Activated T-helper 1 cell treated with anti-CD3 and anti-CD28 coated beads, Interleukin-12 subunit alpha, Interleukin-12 subunit beta, Interleukin-2, Interleukin-4 antibody, amounts not matched to agents 30 ng/mL and 10 ng/mL and 1 ng/mL, durations not matched to agents 14 hours and 24 hours and 36 hours (primary cell): ENCODE data around the gene PDIA2. TPM values are rescaled to one million over a fixed set of nuclear protein-coding genes. Genes with fewer than 3 reads are reported as not detected.

Experiments
- DNase-seq: peaks from one replicate; pipeline ENCODE4 v3.0.0; 2021; ENCODE audit warnings: low spot score
- H3K27ac Mint-ChIP-seq: one replicate; pipeline ENCODE4 v1.8.0; 2021; ENCODE audit warnings: mild to moderate bottlenecking, mixed read lengths
- H3K27me3 Mint-ChIP-seq: one replicate; pipeline ENCODE4 v1.8.0; 2022; ENCODE audit warnings: mild to moderate bottlenecking, moderate library complexity, mixed read lengths; ENCODE audit not compliant: insufficient read depth
- H3K36me3 Mint-ChIP-seq: one replicate; pipeline ENCODE4 v1.8.0; 2021; ENCODE audit warnings: low read depth, mixed read lengths
- H3K4me1 Mint-ChIP-seq: one replicate; pipeline ENCODE4 v1.8.0; 2021; ENCODE audit warnings: low read depth, mixed read lengths
- H3K4me3 Mint-ChIP-seq: one replicate; pipeline ENCODE4 v1.8.0; 2021; ENCODE audit warnings: mild to moderate bottlenecking, moderate library complexity, mixed read lengths
- H3K9me3 Mint-ChIP-seq: one replicate; pipeline ENCODE4 v1.8.0; 2021; ENCODE audit warnings: mixed read lengths
- intact Hi-C: fragments of 100-400 bp; cut with micrococcal nuclease; formaldehyde crosslinking; loops from one replicate; pipeline ENCODE4 v1.15.1; 2024
- total RNA-seq: library from RNA; stranded (reverse); gene quantifications from 2 replicates; pipeline ENCODE4 v1.2.3, GENCODE V29; 2022

PDIA2 gene
- total RNA-seq, 1 donor from 2014 or later, result not detected

- Mint-ChIP-seq H3K4me3 (no peak overlapping the region), H3K27ac (no peak overlapping the region), H3K9me3 (no peaks in the 10 kb centered on the region), H3K27me3 (no peaks in the 10 kb centered on the region), H3K36me3 (peaks cover 3% of the 10 kb centered on the region), H3K4me1 (no peaks in the 10 kb centered on the region)
- intact Hi-C loops, result no loop called here
- DNase-seq, result no peak
Observed at GRCh38 chr16:303760-304505, 21.0 kb downstream of the PDIA2 start.

DNA sequence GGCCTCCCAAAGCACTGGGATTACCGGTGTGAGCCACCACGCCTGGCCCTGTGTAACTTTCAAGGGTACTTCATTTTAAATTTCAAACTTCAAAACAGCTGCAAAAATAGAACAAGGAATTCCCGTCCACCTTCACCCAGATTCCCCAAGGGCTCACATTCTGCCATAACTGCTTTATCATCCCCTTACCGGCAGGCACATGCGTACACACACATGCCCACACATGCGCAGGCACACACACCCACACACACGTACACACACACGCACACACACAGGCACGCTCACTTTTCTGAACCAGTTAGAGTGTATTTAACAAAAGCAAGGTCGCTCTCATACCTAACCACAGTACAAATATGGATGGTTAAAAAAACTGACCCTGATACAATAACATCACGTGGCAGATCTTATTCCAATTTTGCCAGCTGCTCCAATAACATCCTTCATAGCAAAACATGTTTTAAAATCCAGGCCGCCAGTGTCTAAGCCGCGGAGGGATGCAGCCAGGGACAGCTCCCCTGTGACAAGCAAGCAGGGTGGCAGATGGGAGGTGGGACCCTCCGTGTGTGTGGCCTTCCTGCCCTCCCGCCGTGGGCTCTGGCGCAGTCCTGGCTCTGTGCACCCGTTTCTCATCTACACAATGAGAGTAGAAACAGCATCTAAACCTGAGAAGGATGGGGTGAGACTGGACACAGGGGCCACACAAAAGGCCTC is 23.1 kb downstream of the PDIA2 start:
- DNase-seq, result no peak
- Mint-ChIP-seq H3K4me3 (no peak overlapping the region), H3K27me3 (no peaks in the 10 kb centered on the region), H3K4me1 (peaks cover 6% of the 10 kb centered on the region), H3K9me3 (no peaks in the 10 kb centered on the region), H3K36me3 (peaks cover 6% of the 10 kb centered on the region), H3K27ac (no peak overlapping the region)
- intact Hi-C loops, result no loop called here

- H3K9me3 Mint-ChIP-seq, result no peaks in the 10 kb centered on the region
- H3K27me3 Mint-ChIP-seq, result no peaks in the 10 kb centered on the region
- no peak overlapping the region for H3K4me3 Mint-ChIP-seq
- intact Hi-C loops, result no loop called here
- peaks cover 6% of the 10 kb centered on the region for H3K4me1 Mint-ChIP-seq
- no peak overlapping the region for H3K27ac Mint-ChIP-seq
- peaks cover 6% of the 10 kb centered on the region for H3K36me3 Mint-ChIP-seq
- no peak for DNase-seq
Observed at GRCh38 chr16:306911-307370, 24.0 kb downstream of the PDIA2 start.

- DNase-seq, result no peak
- H3K27me3 Mint-ChIP-seq, result no peaks in the 10 kb centered on the region
- intact Hi-C loops, result no loop called here
- H3K36me3 Mint-ChIP-seq, result peaks cover 7% of the 10 kb centered on the region
- peaks cover 6% of the 10 kb centered on the region for H3K4me1 Mint-ChIP-seq
- H3K27ac Mint-ChIP-seq, result no peak overlapping the region
- H3K4me3 Mint-ChIP-seq, result no peak overlapping the region
- no peaks in the 10 kb centered on the region for H3K9me3 Mint-ChIP-seq
Observed at GRCh38 chr16:307691-308312, 24.8 kb downstream of the PDIA2 start.

- H3K9me3 Mint-ChIP-seq, result no peaks in the 10 kb centered on the region
- no peaks in the 10 kb centered on the region for H3K27me3 Mint-ChIP-seq
- peaks cover 6% of the 10 kb centered on the region for H3K4me1 Mint-ChIP-seq
- DNase-seq, result no peak
- H3K36me3 Mint-ChIP-seq, result peaks cover 7% of the 10 kb centered on the region
- intact Hi-C loops, result no loop called here
- no peak overlapping the region for H3K27ac Mint-ChIP-seq
- H3K4me3 Mint-ChIP-seq, result no peak overlapping the region
Observed at GRCh38 chr16:309476-309875, 26.5 kb downstream of the PDIA2 start.

- Mint-ChIP-seq H3K9me3 (no peaks in the 10 kb centered on the region), H3K4me1 (peaks cover 6% of the 10 kb centered on the region), H3K36me3 (peaks cover 6% of the 10 kb centered on the region), H3K4me3 (no peak overlapping the region), H3K27ac (no peak overlapping the region), H3K27me3 (no peaks in the 10 kb centered on the region)
- intact Hi-C loops, result no loop called here
- no peak for DNase-seq
Observed at GRCh38 chr16:311725-312124, 28.8 kb downstream of the PDIA2 start.

DNA sequence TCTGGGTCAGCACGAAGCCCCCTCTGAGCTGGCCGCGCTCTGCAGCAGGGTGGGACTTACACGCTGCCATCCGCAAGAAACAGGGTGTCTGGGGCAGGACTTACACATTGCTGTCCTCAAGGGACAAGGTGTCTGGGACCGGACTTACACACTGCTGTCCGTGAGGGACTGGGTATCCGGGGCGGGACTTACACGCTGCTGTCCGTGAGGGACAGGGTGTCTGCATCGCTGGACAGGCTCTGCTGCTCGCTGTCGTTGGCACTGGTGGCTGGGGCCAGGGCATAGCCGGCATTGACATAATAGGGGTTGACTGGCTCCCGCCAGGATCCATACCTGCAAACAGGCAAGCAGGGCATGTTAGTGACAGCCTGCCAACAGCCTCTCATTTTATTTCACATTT is 31.4 kb downstream of the PDIA2 start:
- Mint-ChIP-seq H3K4me3 (no peak overlapping the region), H3K36me3 (peaks cover 10% of the 10 kb centered on the region), H3K9me3 (no peaks in the 10 kb centered on the region), H3K27ac (no peak overlapping the region), H3K27me3 (peaks cover 2% of the 10 kb centered on the region), H3K4me1 (peaks cover 8% of the 10 kb centered on the region)
- DNase-seq, result no peak
- intact Hi-C loops, result no loop called here

GRCh38 chr16:314795-315299 is 31.9 kb downstream of the PDIA2 start:
- Mint-ChIP-seq H3K9me3 (no peaks in the 10 kb centered on the region), H3K4me3 (no peak overlapping the region), H3K36me3 (peaks cover 12% of the 10 kb centered on the region), H3K27me3 (peaks cover 2% of the 10 kb centered on the region), H3K27ac (no peak overlapping the region), H3K4me1 (peaks cover 9% of the 10 kb centered on the region)
- DNase-seq, result no peak
- intact Hi-C loops, result no loop called here

DNA sequence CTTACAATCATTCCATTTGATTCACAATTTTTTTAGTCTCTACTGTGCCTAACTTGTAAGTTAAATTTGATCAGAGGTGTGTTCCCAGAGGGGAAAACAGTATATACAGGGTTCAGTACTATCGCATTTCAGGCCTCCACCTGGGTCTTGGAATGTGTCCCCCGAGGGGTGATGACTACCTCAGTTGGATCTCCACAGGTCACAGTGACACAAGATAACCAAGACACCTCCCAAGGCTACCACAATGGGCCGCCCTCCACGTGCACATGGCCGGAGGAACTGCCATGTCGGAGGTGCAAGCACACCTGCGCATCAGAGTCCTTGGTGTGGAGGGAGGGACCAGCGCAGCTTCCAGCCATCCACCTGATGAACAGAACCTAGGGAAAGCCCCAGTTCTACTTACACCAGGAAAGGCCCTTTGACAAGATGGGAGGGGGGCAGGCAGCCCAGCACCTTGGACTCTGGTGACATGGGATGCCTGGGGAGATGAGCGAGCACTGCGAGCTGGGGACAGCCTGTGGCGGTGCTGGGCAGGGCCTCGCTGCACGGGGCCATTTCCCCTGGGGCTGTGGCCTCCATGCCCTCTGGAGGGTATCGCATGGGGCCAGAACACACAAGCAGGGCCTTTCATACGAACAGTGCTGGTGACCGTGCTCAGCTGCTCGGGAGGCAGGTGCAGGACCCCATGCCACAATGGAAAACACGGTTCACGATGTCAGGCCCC is 33.9 kb downstream of the PDIA2 start:
- peaks cover 13% of the 10 kb centered on the region for H3K4me1 Mint-ChIP-seq
- no peak for DNase-seq
- H3K9me3 Mint-ChIP-seq, result no peaks in the 10 kb centered on the region
- H3K4me3 Mint-ChIP-seq, result no peak overlapping the region
- intact Hi-C loops, result no loop called here
- peaks cover 4% of the 10 kb centered on the region for H3K27me3 Mint-ChIP-seq
- H3K36me3 Mint-ChIP-seq, result peaks cover 12% of the 10 kb centered on the region
- no peak overlapping the region for H3K27ac Mint-ChIP-seq

DNA sequence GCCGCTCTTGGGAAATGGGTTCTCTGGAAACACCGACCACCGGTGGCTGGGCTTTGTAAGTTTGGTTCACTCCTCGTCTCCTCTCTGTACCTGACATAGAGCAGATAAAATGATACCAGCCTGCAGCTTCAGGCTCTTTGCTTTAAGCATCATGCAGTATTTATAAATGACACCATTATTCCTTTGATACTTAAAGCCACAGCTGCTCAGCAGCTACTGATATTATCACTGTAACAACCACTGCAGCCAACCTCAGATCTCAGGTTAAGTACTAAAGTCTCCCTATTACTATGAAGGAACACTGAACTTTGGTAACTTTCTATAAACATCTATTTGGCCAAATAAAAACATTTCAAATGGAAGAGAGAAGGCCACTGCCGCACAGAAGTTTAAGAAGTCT is 34.6 kb downstream of the PDIA2 start:
- peaks cover 11% of the 10 kb centered on the region for H3K36me3 Mint-ChIP-seq
- intact Hi-C loops, result no loop called here
- H3K4me3 Mint-ChIP-seq, result no peak overlapping the region
- H3K27ac Mint-ChIP-seq, result no peak overlapping the region
- peaks cover 4% of the 10 kb centered on the region for H3K27me3 Mint-ChIP-seq
- H3K9me3 Mint-ChIP-seq, result no peaks in the 10 kb centered on the region
- peaks cover 13% of the 10 kb centered on the region for H3K4me1 Mint-ChIP-seq
- no peak for DNase-seq

- H3K4me3 Mint-ChIP-seq, result no peak overlapping the region
- no peak for DNase-seq
Observed at GRCh38 chr16:318628-319027, 35.7 kb downstream of the PDIA2 start.

GRCh38 chr16:320206-320605 is 37.2 kb downstream of the PDIA2 start:
- Mint-ChIP-seq H3K27me3 (peaks cover 4% of the 10 kb centered on the region), H3K36me3 (peaks cover 9% of the 10 kb centered on the region), H3K27ac (no peak overlapping the region), H3K4me3 (no peak overlapping the region), H3K4me1 (peaks cover 30% of the 10 kb centered on the region), H3K9me3 (no peaks in the 10 kb centered on the region)
- DNase-seq, result no peak
- intact Hi-C loops, result no loop called here

More at GRCh38 chr16:318628-319027, 35.7 kb downstream of the PDIA2 start:
- H3K9me3 Mint-ChIP-seq, result no peaks in the 10 kb centered on the region
- H3K4me1 Mint-ChIP-seq, result peaks cover 15% of the 10 kb centered on the region
- peaks cover 4% of the 10 kb centered on the region for H3K27me3 Mint-ChIP-seq
- no peak overlapping the region for H3K27ac Mint-ChIP-seq
- peaks cover 11% of the 10 kb centered on the region for H3K36me3 Mint-ChIP-seq
- intact Hi-C loops, result no loop called here
